NCI-H82 treated with DMSO at 0.1 percent for 48 hours (cell line): ENCODE measurements around the gene CCDC57.

ENCODE experiments used
- DNase-seq: peaks from one replicate; lab custom pipeline; 2025; ENCODE audit not compliant: unreplicated experiment; lab: John Stamatoyannopoulos, UW

Gene CCDC57

GRCh38 chr17:82108961-82109475 is 103.6 kb downstream of the CCDC57 start:
- DNase-seq: no peak

- DNase-seq: no peak
These were observed 104.1 kb downstream of the CCDC57 start for GRCh38 chr17:82108496-82108945.

GRCh38 chr17:82108038-82108437 is 104.6 kb downstream of the CCDC57 start:
- no peak for DNase-seq

GRCh38 chr17:82107341-82107860 is 105.2 kb downstream of the CCDC57 start:
- DNase-seq: no peak

GRCh38 chr17:82106688-82107305 is 105.8 kb downstream of the CCDC57 start:
- DNase-seq: no peak

- no peak for DNase-seq
These were observed 106.6 kb downstream of the CCDC57 start for GRCh38 chr17:82105882-82106687.

GRCh38 chr17:82105417-82105881 is 107.2 kb downstream of the CCDC57 start:
- DNase-seq: no peak

GRCh38 chr17:82104797-82105416 is 107.7 kb downstream of the CCDC57 start:
- no peak for DNase-seq

- DNase-seq: peak; percentile 50
These were observed 108.8 kb downstream of the CCDC57 start for GRCh38 chr17:82103553-82104451.

- DNase-seq: no peak
These were observed 110.6 kb downstream of the CCDC57 start for GRCh38 chr17:82101767-82102679.

GRCh38 chr17:82101301-82101715 is 111.3 kb downstream of the CCDC57 start:
- DNase-seq: no peak

- no peak for DNase-seq
These were observed 111.9 kb downstream of the CCDC57 start for GRCh38 chr17:82100502-82101298.

GRCh38 chr17:82098939-82099763 is 113.5 kb downstream of the CCDC57 start:
- no peak for DNase-seq

GRCh38 chr17:82098169-82098938 is 114.3 kb downstream of the CCDC57 start, which contains the start of gene FASN:
Gene FASN (minus strand): TSS chr17:82098236. CDS start chr17:82096445, 1,791 bp downstream.
- DNase-seq: peak; percentile 80

- no peak for DNase-seq
These were observed 114.8 kb downstream of the CCDC57 start for GRCh38 chr17:82097919-82098168.

GRCh38 chr17:82097184-82097918 is 115.3 kb downstream of the CCDC57 start:
- no peak for DNase-seq
